GM12891 (cell line): Measurements from ENCODE around the gene STEAP3.

Experiments
- PAX5 ChIP-seq: IDR thresholded peaks from 2 replicates; pipeline ENCODE4 v1.6.1; 2011; ENCODE audit warnings: low read length, moderate library complexity, mild to moderate bottlenecking; ENCODE audit not compliant: insufficient read depth, severe bottlenecking
- POLR2A ChIP-seq: IDR thresholded peaks from 2 replicates; pipeline ENCODE4 v1.6.1; 2011; ENCODE audit warnings: low read depth, low read length, control low read depth
- POLR2AphosphoS5 ChIP-seq: IDR thresholded peaks from 2 replicates; pipeline ENCODE4 v1.6.1; 2011; ENCODE audit warnings: low read depth, low read length, control low read depth
- POU2F2 ChIP-seq: IDR thresholded peaks from 2 replicates; pipeline ENCODE4 v1.6.1; 2011; ENCODE audit warnings: low read depth, mild to moderate bottlenecking, control low read depth, low read length, moderate library complexity
- SPI1 ChIP-seq: IDR thresholded peaks from 2 replicates; pipeline ENCODE4 v1.6.1; 2011; ENCODE audit warnings: low read depth, low read length, control low read depth
- TAF1 ChIP-seq: IDR thresholded peaks from 2 replicates; pipeline ENCODE4 v1.6.1; 2011; ENCODE audit warnings: low read depth, low read length, control low read depth

DNA sequence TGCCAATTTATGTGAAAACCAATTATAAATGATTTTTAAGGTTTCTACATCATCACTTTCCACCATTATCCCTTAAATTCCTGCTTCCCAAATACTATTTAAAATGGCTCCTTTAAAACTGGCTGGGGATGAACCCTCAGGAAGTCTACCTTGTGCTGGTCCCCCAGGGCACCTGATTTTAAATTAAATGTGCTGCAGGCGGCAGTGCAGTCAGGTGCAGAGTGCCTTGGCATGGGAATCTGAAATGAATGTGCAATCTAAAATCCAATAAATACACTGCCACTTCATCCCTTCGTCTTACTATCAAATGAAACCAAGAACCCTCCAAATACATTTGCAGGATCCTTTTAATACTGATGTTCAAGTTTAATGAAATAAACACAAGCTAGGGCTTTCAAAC is 81.2 kb downstream of the STEAP3 start:
- TF ChIP-seq POU2F2 (no peak), POLR2AphosphoS5 (no peak), POLR2A (no peak), SPI1 (no peak), TAF1 (no peak), PAX5 (no peak)
